Measurements from ENCODE around the gene CORO1C. TPM values are rescaled to one million over a fixed set of nuclear protein-coding genes. Genes with fewer than 3 reads are reported as not detected.

CORO1C gene
- total RNA-seq, 4 donors from 2014 or later = 24.7 to 47.6 (median 30.9) TPM

- no peaks in the 10 kb centered on the region for H3K4me1 ChIP-seq
These were observed 77.4 kb downstream of the CORO1C start for GRCh38 chr12:108653922-108654321.

GRCh38 chr12:108653082-108653516 is 78.2 kb downstream of the CORO1C start:
- H3K4me1 ChIP-seq = no peaks in the 10 kb centered on the region

More at GRCh38 chr12:108653922-108654321, 77.4 kb downstream of the CORO1C start:
- in situ Hi-C loops (cut with MboI; ENCODE audit: low sequenced_read_pairs in 4 of 4) = loop anchor here in 1 of 4 donors (25.0 kb wide), 1 partner anchor 433 kb away; the partner anchor contains the start of genes ALKBH2 and UNG
- Histone ChIP-seq H3K27ac (no peak overlapping the region), H3K27me3 (no peaks in the 10 kb centered on the region), H3K36me3 (peaks cover 13 to 80% of the 10 kb centered on the region in 2 donors), H3K9me3 (no peaks in the 10 kb centered on the region), H3K4me3 (no peak overlapping the region)
- TF ChIP-seq POLR2A (IDR thresholded peaks at IDR 0.05) (no peak), CTCF (IDR thresholded peaks at IDR 0.05 in 4 of 5, conservative IDR thresholded peaks at IDR 0.05 in 1 of 5) (no peak)
- no peak for ATAC-seq
- DNase-seq = no peak
- intact Hi-C loops (cut with DNase I; ENCODE audit: low total_unique reads) = no loop called here

GRCh38 chr12:108650083-108650482 is 81.2 kb downstream of the CORO1C start:
- in situ Hi-C loops (cut with MboI; ENCODE audit: low sequenced_read_pairs in 4 of 4) (loop anchor here in 1 of 4 donors (25.0 kb wide), 1 partner anchor 437 kb away; the partner anchor contains the start of genes ALKBH2 and UNG), intact Hi-C loops (cut with DNase I; ENCODE audit: low total_unique reads) (no loop called here)
- no peaks in the 10 kb centered on the region for H3K27me3 ChIP-seq
- H3K4me3 ChIP-seq = no peak overlapping the region
- no peak overlapping the region for H3K27ac ChIP-seq
- DNase-seq (no peak), ATAC-seq (no peak)
- no peaks in the 10 kb centered on the region for H3K4me1 ChIP-seq
- H3K36me3 ChIP-seq = peaks cover 9 to 90% of the 10 kb centered on the region in 2 donors
- no peak for TF ChIP-seq CTCF (IDR thresholded peaks at IDR 0.05 in 4 of 5, conservative IDR thresholded peaks at IDR 0.05 in 1 of 5)
- no peak for TF ChIP-seq POLR2A (IDR thresholded peaks at IDR 0.05)
- no peaks in the 10 kb centered on the region for H3K9me3 ChIP-seq

More at GRCh38 chr12:108653082-108653516, 78.2 kb downstream of the CORO1C start:
- Histone ChIP-seq H3K4me3 (no peak overlapping the region), H3K27ac (no peak overlapping the region), H3K27me3 (no peaks in the 10 kb centered on the region), H3K9me3 (no peaks in the 10 kb centered on the region), H3K36me3 (peaks cover 13 to 80% of the 10 kb centered on the region in 2 donors)
- no peak for ATAC-seq
- intact Hi-C loops (cut with DNase I; ENCODE audit: low total_unique reads) = no loop called here
- in situ Hi-C loops (cut with MboI; ENCODE audit: low sequenced_read_pairs in 4 of 4) = loop anchor here in 1 of 4 donors (25.0 kb wide), 1 partner anchor 434 kb away; the partner anchor contains the start of genes ALKBH2 and UNG
- no peak for TF ChIP-seq POLR2A (IDR thresholded peaks at IDR 0.05)
- TF ChIP-seq CTCF (IDR thresholded peaks at IDR 0.05 in 4 of 5, conservative IDR thresholded peaks at IDR 0.05 in 1 of 5) = no peak
- DNase-seq = no peak

GRCh38 chr12:108649669-108650068 is 81.6 kb downstream of the CORO1C start:
- intact Hi-C loops (cut with DNase I; ENCODE audit: low total_unique reads) = no loop called here
- Histone ChIP-seq H3K4me1 (peaks cover 0 to 3% of the 10 kb centered on the region in 2 donors), H3K27me3 (no peaks in the 10 kb centered on the region), H3K36me3 (peaks cover 9 to 94% of the 10 kb centered on the region in 2 donors), H3K27ac (no peak overlapping the region), H3K9me3 (no peaks in the 10 kb centered on the region), H3K4me3 (no peak overlapping the region)
- ATAC-seq = no peak
- no peak for DNase-seq
- in situ Hi-C loops (cut with MboI; ENCODE audit: low sequenced_read_pairs in 4 of 4) = loop anchor here (25.0 kb wide), 2 partner anchors 313 to 438 kb away; partner anchors contain the start of genes ALKBH2 (in 3 of the 4) and UNG (in 3 of the 4)
- no peak for TF ChIP-seq CTCF (IDR thresholded peaks at IDR 0.05 in 4 of 5, conservative IDR thresholded peaks at IDR 0.05 in 1 of 5)
